Lower leg skin (tissue), 4 donors: ENCODE data around the gene UBC. TPM values are rescaled to one million over a fixed set of nuclear protein-coding genes. Genes with fewer than 3 reads are reported as not detected.
"Not testable (repeated sequence)": the region's sequence is repeated elsewhere in the genome, so short reads cannot be mapped to it uniquely, and the experiment has no call there.

Source experiments
- DNase-seq, 2 donors: peaks; one replicate each; pipeline ENCODE4 v3.0.0-alpha.2; 2019; ENCODE audit warnings: low spot score in 2 of 2
- H3K4me3 ChIP-seq: fragments of 200-600 bp; sonication (generic); 2 replicates; pipeline ENCODE4 v1.5.1; 2017; ENCODE audit warnings: mild to moderate bottlenecking, low read depth; ENCODE audit not compliant: poor library complexity, severe bottlenecking
- CTCF ChIP-seq, 3 donors: fragments of 450-650 bp; IDR thresholded peaks; one replicate each; pipeline ENCODE4 v1.5.1; 2016; ENCODE audit warnings: antibody characterized with exemption in 3 of 3, mild to moderate bottlenecking in 3 of 3, moderate library complexity in 2 of 3
- POLR2A ChIP-seq, 2 donors: fragments of 450-650 bp; IDR thresholded peaks; one replicate each; pipeline ENCODE4 v1.6.1; 2016 to 2017; ENCODE audit warnings: antibody characterized with exemption in 2 of 2, mild to moderate bottlenecking in 1 of 2, moderate library complexity in 1 of 2
- WGBS, 2 donors: methylation state at CpG; one replicate each; pipeline ENCODE4 v1.1.5; 2018; 5-methylcytosine and 5-hydroxymethylcytosine counted together
- intact Hi-C: fragments of 100-400 bp; cut with DNase I; formaldehyde crosslinking; loops from one replicate; pipeline ENCODE4 v1.15.0; 2023; ENCODE audit warnings: low total_unique reads
- total RNA-seq, 4 donors: library from RNA; depleted of rRNA; stranded (reverse); fragments of >200 nt; gene quantifications; one replicate each; pipeline ENCODE4 v1.1.0, GENCODE V29; 2016

UBC gene
- total RNA-seq, 4 donors from 2014 or later: 1,350 to 1,636 (median 1,452) TPM

- TF ChIP-seq POLR2A (IDR thresholded peaks at IDR 0.05): no peak
- TF ChIP-seq CTCF (IDR thresholded peaks at IDR 0.05): no peak
- intact Hi-C loops: loop anchor here (5.0 kb wide), 1 partner anchor 237 kb away; no protein-coding TSS in a partner anchor
- 62 to 67% methylated on average over 8 of the region's 8 CpGs for WGBS, 2 donors
- H3K4me3 ChIP-seq: no peak overlapping the region
- no peak for DNase-seq
Observed at GRCh38 chr12:124909831-124910560, 4.5 kb downstream of the UBC start.

- peak; percentile 96 for DNase-seq
- intact Hi-C loops: no loop called here
- H3K4me3 ChIP-seq: no peak overlapping the region
- TF ChIP-seq POLR2A (IDR thresholded peaks at IDR 0.05): no peak
- peak in 1 of 3 donors; percentile 81 for TF ChIP-seq CTCF (IDR thresholded peaks at IDR 0.05)
- 0 to 7% methylated on average over 2 of the region's 2 CpGs for WGBS, 2 donors
Observed at GRCh38 chr12:124906606-124907261, 7.7 kb downstream of the UBC start.

- no peak overlapping the region for H3K4me3 ChIP-seq
- WGBS, 2 donors: 5 to 14% methylated on average over 15 of the region's 15 CpGs
- intact Hi-C loops: no loop called here
- no peak for TF ChIP-seq CTCF (IDR thresholded peaks at IDR 0.05)
- TF ChIP-seq POLR2A (IDR thresholded peaks at IDR 0.05): no peak
- DNase-seq: peak; percentile 90 to 97
Observed at GRCh38 chr12:124904306-124905098, 9.9 kb downstream of the UBC start.

GRCh38 chr12:124902916-124903315 lies 11.5 kb downstream of the UBC start:
- no peak overlapping the region for H3K4me3 ChIP-seq
- intact Hi-C loops: no loop called here
- no peak for DNase-seq
- 96 to 98% methylated on average over 6 of the region's 6 CpGs for WGBS, 2 donors
- TF ChIP-seq CTCF (IDR thresholded peaks at IDR 0.05) (no peak), POLR2A (IDR thresholded peaks at IDR 0.05) (no peak)

- intact Hi-C loops: no loop called here
- H3K4me3 ChIP-seq: no peak overlapping the region
- TF ChIP-seq POLR2A (IDR thresholded peaks at IDR 0.05): no peak
- TF ChIP-seq CTCF (IDR thresholded peaks at IDR 0.05): no peak
- DNase-seq: no peak
- 46 to 59% methylated on average over 3 of the region's 3 CpGs for WGBS, 2 donors
Observed at GRCh38 chr12:124901003-124901402, 13.4 kb downstream of the UBC start.

GRCh38 chr12:124900345-124900795 lies 14.1 kb downstream of the UBC start:
- DNase-seq, H3K4me3 ChIP-seq, intact Hi-C loops: not testable (repeated sequence)
- 85 to 88% methylated on average over 8 of the region's 8 CpGs for WGBS, 2 donors
